Endodermal cell (in vitro differentiated cells): Measurements from ENCODE around the gene MTCL1. TPM values are rescaled to one million over a fixed set of nuclear protein-coding genes. Genes with fewer than 3 reads are reported as not detected.
A peak's percentile ranks its signal among the peaks of the same experiment; 100 is the strongest.

Experiments used
- DNase-seq: peaks from one replicate; pipeline ENCODE4 v3.0.0-alpha.2; 2017
- H3K27ac ChIP-seq: 2 replicates; pipeline ENCODE4 v1.5.1; 2013; ENCODE audit warnings: mild to moderate bottlenecking, low read depth, low read length, moderate library complexity
- H3K27me3 ChIP-seq: 2 replicates; pipeline ENCODE4 v1.6.1; 2013; ENCODE audit warnings: mild to moderate bottlenecking, low read length, moderate library complexity; ENCODE audit not compliant: insufficient read depth, control insufficient read depth, poor library complexity, severe bottlenecking
- H3K36me3 ChIP-seq: 2 replicates; pipeline ENCODE4 v1.7.0; 2013; ENCODE audit warnings: mild to moderate bottlenecking, low read length, moderate library complexity; ENCODE audit not compliant: control insufficient read depth, insufficient read depth
- H3K4me1 ChIP-seq: one replicate; pipeline ENCODE4 v1.7.0; 2013; ENCODE audit warnings: low read length; ENCODE audit not compliant: control insufficient read depth, insufficient read depth
- H3K4me3 ChIP-seq: 2 replicates; pipeline ENCODE4 v1.5.1; 2013; ENCODE audit warnings: mild to moderate bottlenecking, low read length, moderate library complexity
- H3K9ac ChIP-seq: 2 replicates; pipeline ENCODE4 v1.6.1; 2013; ENCODE audit warnings: mild to moderate bottlenecking, low read length, moderate library complexity; ENCODE audit not compliant: poor library complexity, severe bottlenecking; ENCODE audit errors: extremely low read depth
- H3K9me3 ChIP-seq: 2 replicates; pipeline ENCODE4 v1.6.1; 2013; ENCODE audit warnings: mild to moderate bottlenecking, low read length, moderate library complexity; ENCODE audit not compliant: control insufficient read depth
- H3K27ac Mint-ChIP-seq: 2 replicates; pipeline ENCODE4 v1.8.0; 2020; ENCODE audit warnings: mixed read lengths
- H3K27me3 Mint-ChIP-seq: 2 replicates; pipeline ENCODE4 v1.8.0; 2021; ENCODE audit warnings: mild to moderate bottlenecking, mixed read lengths; ENCODE audit not compliant: insufficient read depth
- H3K36me3 Mint-ChIP-seq: 2 replicates; pipeline ENCODE4 v1.8.0; 2020; ENCODE audit warnings: low read depth, mixed read lengths
- H3K4me1 Mint-ChIP-seq: 2 replicates; pipeline ENCODE4 v1.8.0; 2020; ENCODE audit warnings: mixed read lengths
- H3K4me3 Mint-ChIP-seq: 2 replicates; pipeline ENCODE4 v1.8.0; 2020; ENCODE audit warnings: mild to moderate bottlenecking, moderate library complexity, mixed read lengths
- H3K9me3 Mint-ChIP-seq: 2 replicates; pipeline ENCODE4 v1.8.0; 2020; ENCODE audit warnings: mild to moderate bottlenecking, mixed read lengths
- WGBS, 2 experiments: methylation state at CpG; one replicate each; pipeline versions ENCODE4 v1.1.5 to v1.1.7; 2013; ENCODE audit warnings: missing lambda C conversion rate in 2 of 2, mixed read lengths in 1 of 2; ENCODE audit not compliant: insufficient coverage in 1 of 2, insufficient read length in 1 of 2; 5-methylcytosine and 5-hydroxymethylcytosine counted together
- total RNA-seq, 2 donors: library from RNA; stranded (reverse); fragmentation: NEBNext Ultra II Directional in 1 of 2; extraction: Animal tissue kit (Norgen Biotek cat#: 25700) in 1 of 2; gene quantifications; 2 replicates in 1 of 2; 3 replicates in 1 of 2; pipeline ENCODE4 v1.2.1, GENCODE V29; 2021
- TF ChIP-seq, protein P1 (sequence below): fragments of 200-600 bp; sonication (generic); conservative IDR thresholded peaks from 2 replicates; pipeline ENCODE4 v1.5.0; 2021; ENCODE audit warnings: antibody characterized with exemption, mild to moderate bottlenecking

MTCL1 gene
- total RNA-seq, 2 donors from 2014 or later, result 15.0 to 26.0 TPM

DNA sequence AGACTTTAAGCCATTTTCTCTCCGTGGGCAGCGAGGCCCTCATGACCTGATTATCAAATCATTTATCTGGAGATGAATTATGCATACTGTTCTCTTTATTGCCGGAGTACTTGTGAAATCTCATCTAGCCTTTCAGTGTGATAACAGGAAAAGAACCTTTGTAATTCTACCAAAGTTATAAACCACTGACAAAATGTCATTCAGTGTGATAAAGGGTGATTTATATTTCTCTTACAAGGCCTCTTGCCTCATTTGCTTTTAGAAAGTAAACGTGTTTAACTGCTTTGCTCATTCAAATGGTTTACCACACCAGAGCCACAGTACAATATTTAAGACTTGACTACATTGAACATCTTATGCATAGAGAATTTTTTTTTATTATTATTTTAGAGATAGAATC is 13.8 kb downstream of the MTCL1 start:
- no peak overlapping the region for H3K9ac ChIP-seq

GRCh38 chr18:8720141-8720540 is 14.8 kb downstream of the MTCL1 start:
- DNase-seq, result no peak
- TF ChIP-seq, protein P1, sequence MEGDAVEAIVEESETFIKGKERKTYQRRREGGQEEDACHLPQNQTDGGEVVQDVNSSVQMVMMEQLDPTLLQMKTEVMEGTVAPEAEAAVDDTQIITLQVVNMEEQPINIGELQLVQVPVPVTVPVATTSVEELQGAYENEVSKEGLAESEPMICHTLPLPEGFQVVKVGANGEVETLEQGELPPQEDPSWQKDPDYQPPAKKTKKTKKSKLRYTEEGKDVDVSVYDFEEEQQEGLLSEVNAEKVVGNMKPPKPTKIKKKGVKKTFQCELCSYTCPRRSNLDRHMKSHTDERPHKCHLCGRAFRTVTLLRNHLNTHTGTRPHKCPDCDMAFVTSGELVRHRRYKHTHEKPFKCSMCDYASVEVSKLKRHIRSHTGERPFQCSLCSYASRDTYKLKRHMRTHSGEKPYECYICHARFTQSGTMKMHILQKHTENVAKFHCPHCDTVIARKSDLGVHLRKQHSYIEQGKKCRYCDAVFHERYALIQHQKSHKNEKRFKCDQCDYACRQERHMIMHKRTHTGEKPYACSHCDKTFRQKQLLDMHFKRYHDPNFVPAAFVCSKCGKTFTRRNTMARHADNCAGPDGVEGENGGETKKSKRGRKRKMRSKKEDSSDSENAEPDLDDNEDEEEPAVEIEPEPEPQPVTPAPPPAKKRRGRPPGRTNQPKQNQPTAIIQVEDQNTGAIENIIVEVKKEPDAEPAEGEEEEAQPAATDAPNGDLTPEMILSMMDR, result no peak
- Histone ChIP-seq H3K36me3 (no peaks in the 10 kb centered on the region), H3K27me3 (no peaks in the 10 kb centered on the region), H3K4me1 (peaks cover 3% of the 10 kb centered on the region), H3K27ac (no peak overlapping the region), H3K4me3 (no peak overlapping the region), H3K9me3 (no peaks in the 10 kb centered on the region), H3K9ac (no peak overlapping the region)
- WGBS, 2 experiments, result 94 to 96% methylated on average over 7 of the region's 7 CpGs
- Mint-ChIP-seq H3K9me3 (no peaks in the 10 kb centered on the region), H3K4me3 (no peak overlapping the region), H3K27ac (peak overlapping the region; percentile 30), H3K27me3 (no peaks in the 10 kb centered on the region), H3K4me1 (peaks cover 35% of the 10 kb centered on the region), H3K36me3 (peaks cover 10% of the 10 kb centered on the region)

More for the DNA sequence above, 13.8 kb downstream of the MTCL1 start:
- H3K27me3 Mint-ChIP-seq, result no peaks in the 10 kb centered on the region
- 60 to 76% methylated on average over 2 to 4 of the region's 4 CpGs for WGBS, 2 experiments
- no peak overlapping the region for H3K27ac Mint-ChIP-seq
- peaks cover 33% of the 10 kb centered on the region for H3K4me1 Mint-ChIP-seq
- H3K27ac ChIP-seq, result no peak overlapping the region
- peaks cover 3% of the 10 kb centered on the region for H3K9me3 Mint-ChIP-seq
- no peaks in the 10 kb centered on the region for H3K27me3 ChIP-seq
- H3K4me3 Mint-ChIP-seq, result no peak overlapping the region
- no peaks in the 10 kb centered on the region for H3K36me3 ChIP-seq
- H3K4me3 ChIP-seq, result no peak overlapping the region
- H3K4me1 ChIP-seq, result peaks cover 3% of the 10 kb centered on the region
- H3K9me3 ChIP-seq, result no peaks in the 10 kb centered on the region
- H3K36me3 Mint-ChIP-seq, result peaks cover 10% of the 10 kb centered on the region
- DNase-seq, result no peak
- TF ChIP-seq, protein P1, result no peak

DNA sequence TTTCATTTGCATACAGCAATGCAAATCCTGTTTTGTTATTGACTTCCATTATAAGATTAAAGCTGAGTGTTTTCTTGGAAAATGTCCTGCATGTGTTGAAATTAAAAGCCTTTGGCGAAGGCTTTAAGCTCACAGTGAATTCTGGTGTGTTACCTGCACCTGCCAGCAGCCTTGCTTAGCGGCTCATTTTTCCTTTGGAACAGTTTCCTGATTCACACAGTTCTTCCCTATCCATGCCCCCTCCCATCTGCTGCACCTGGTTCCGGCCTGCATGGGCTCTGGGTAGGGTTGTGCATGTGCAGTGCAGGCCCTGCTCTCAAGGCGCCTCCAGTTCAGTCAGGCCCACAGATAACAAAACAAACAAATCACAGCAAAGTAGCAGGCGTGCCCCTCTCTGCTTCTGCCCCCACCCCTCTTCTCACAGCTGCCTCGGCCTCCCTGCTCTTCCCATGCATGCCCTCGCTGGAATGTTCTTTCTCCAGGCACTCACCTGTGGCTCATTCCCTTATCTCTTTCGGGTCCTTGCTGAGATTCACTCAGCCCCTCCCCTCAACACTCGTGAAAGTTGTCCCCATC is 15.8 kb downstream of the MTCL1 start:
- Histone ChIP-seq H3K9ac (no peak overlapping the region), H3K4me3 (no peak overlapping the region), H3K4me1 (peaks cover 3% of the 10 kb centered on the region), H3K36me3 (no peaks in the 10 kb centered on the region), H3K9me3 (no peaks in the 10 kb centered on the region), H3K27ac (no peak overlapping the region), H3K27me3 (no peaks in the 10 kb centered on the region)
- no peak for DNase-seq
- Mint-ChIP-seq H3K4me1 (peaks cover 34% of the 10 kb centered on the region), H3K27me3 (no peaks in the 10 kb centered on the region), H3K36me3 (peaks cover 12% of the 10 kb centered on the region), H3K4me3 (no peak overlapping the region), H3K9me3 (peaks cover 2% of the 10 kb centered on the region), H3K27ac (peak overlapping the region; percentile 40)
- 84 to 86% methylated on average over 5 to 9 of the region's 9 CpGs for WGBS, 2 experiments
- TF ChIP-seq, protein P1, result no peak
